Kidney epithelial cell (primary cell): ENCODE data around the gene CITED4. TPM values are rescaled to one million over a fixed set of nuclear protein-coding genes. Genes with fewer than 3 reads are reported as not detected.

Experiments
- DNase-seq: peaks from one replicate; pipeline ENCODE4 v3.0.0-alpha.2; 2010; ENCODE audit warnings: low read depth
- H3K27me3 ChIP-seq: 2 replicates; pipeline ENCODE4 v1.6.0; 2011; ENCODE audit warnings: low read length; ENCODE audit not compliant: control insufficient read depth, insufficient read depth
- H3K36me3 ChIP-seq: 2 replicates; pipeline ENCODE4 v1.5.1; 2011; ENCODE audit warnings: low read length; ENCODE audit not compliant: control insufficient read depth, insufficient read depth
- H3K4me3 ChIP-seq: 2 replicates; pipeline ENCODE4 v1.5.1; 2011; ENCODE audit warnings: low read depth, mild to moderate bottlenecking, control low read depth, low read length
- total RNA-seq: library from RNA; depleted of rRNA; stranded (reverse); fragments of >200 nt; gene quantifications from 2 replicates; pipeline ENCODE4 v1.2.3, GENCODE V29; 2015
- TF ChIP-seq, protein P1 (sequence below): IDR thresholded peaks from 2 replicates; pipeline ENCODE4 v1.5.1; 2011; ENCODE audit warnings: mild to moderate bottlenecking, moderate library complexity, low read length, control low read depth, inconsistent platforms; ENCODE audit not compliant: insufficient read depth, poor library complexity, severe bottlenecking

CITED4 gene
- total RNA-seq, 1 donor from 2014 or later, result 31.0 TPM

- no peak for DNase-seq
- no peak overlapping the region for H3K4me3 ChIP-seq
- no peaks in the 10 kb centered on the region for H3K27me3 ChIP-seq
- no peaks in the 10 kb centered on the region for H3K36me3 ChIP-seq
- TF ChIP-seq, protein P1, sequence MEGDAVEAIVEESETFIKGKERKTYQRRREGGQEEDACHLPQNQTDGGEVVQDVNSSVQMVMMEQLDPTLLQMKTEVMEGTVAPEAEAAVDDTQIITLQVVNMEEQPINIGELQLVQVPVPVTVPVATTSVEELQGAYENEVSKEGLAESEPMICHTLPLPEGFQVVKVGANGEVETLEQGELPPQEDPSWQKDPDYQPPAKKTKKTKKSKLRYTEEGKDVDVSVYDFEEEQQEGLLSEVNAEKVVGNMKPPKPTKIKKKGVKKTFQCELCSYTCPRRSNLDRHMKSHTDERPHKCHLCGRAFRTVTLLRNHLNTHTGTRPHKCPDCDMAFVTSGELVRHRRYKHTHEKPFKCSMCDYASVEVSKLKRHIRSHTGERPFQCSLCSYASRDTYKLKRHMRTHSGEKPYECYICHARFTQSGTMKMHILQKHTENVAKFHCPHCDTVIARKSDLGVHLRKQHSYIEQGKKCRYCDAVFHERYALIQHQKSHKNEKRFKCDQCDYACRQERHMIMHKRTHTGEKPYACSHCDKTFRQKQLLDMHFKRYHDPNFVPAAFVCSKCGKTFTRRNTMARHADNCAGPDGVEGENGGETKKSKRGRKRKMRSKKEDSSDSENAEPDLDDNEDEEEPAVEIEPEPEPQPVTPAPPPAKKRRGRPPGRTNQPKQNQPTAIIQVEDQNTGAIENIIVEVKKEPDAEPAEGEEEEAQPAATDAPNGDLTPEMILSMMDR, result peak; percentile 88
These were observed 12.2 kb downstream of the CITED4 start for GRCh38 chr1:40849801-40850592.

DNA sequence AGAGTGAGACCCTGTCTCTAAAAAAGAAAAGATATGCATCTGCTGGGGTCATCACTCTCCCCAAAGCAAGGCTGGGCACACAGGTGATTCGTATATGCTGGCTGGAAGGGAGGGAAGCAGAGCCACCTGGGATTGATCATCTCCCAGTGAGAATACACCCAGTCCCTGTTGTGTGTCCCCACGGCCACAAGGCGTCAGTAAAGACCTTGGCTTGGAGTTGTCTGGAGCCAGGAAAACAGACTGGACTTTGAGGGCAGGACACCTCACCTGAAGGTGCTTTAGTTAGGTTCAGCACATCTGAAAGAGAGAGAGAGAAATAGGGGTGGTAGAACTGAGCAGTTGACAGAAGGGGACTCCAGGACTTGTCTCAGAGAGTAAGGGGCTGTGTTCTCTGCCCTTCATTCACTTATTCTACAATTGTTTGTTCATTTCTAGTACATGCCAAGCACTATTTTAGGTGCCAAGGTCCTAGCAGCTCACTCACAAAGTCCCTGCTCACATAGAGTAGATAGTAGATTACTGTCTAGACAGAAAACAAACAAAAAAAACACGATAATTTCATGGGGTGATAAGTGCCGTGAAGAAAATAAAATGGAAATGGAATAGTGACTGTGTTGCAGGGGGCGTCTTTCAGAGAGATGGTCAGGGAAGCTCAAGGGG is 13.5 kb downstream of the CITED4 start:
- H3K36me3 ChIP-seq, result no peaks in the 10 kb centered on the region
- no peaks in the 10 kb centered on the region for H3K27me3 ChIP-seq
- no peak overlapping the region for H3K4me3 ChIP-seq
- TF ChIP-seq, protein P1, result peak; percentile 94
- DNase-seq, result no peak

- Histone ChIP-seq H3K27me3 (no peaks in the 10 kb centered on the region), H3K4me3 (no peak overlapping the region), H3K36me3 (no peaks in the 10 kb centered on the region)
- TF ChIP-seq, protein P1, result no peak
- no peak for DNase-seq
These were observed 15.0 kb downstream of the CITED4 start for GRCh38 chr1:40847023-40847745.

GRCh38 chr1:40845895-40846294 is 16.3 kb downstream of the CITED4 start:
- H3K27me3 ChIP-seq, result no peaks in the 10 kb centered on the region
- no peak for DNase-seq
- TF ChIP-seq, protein P1, result no peak
- H3K36me3 ChIP-seq, result no peaks in the 10 kb centered on the region
- H3K4me3 ChIP-seq, result no peak overlapping the region

DNA sequence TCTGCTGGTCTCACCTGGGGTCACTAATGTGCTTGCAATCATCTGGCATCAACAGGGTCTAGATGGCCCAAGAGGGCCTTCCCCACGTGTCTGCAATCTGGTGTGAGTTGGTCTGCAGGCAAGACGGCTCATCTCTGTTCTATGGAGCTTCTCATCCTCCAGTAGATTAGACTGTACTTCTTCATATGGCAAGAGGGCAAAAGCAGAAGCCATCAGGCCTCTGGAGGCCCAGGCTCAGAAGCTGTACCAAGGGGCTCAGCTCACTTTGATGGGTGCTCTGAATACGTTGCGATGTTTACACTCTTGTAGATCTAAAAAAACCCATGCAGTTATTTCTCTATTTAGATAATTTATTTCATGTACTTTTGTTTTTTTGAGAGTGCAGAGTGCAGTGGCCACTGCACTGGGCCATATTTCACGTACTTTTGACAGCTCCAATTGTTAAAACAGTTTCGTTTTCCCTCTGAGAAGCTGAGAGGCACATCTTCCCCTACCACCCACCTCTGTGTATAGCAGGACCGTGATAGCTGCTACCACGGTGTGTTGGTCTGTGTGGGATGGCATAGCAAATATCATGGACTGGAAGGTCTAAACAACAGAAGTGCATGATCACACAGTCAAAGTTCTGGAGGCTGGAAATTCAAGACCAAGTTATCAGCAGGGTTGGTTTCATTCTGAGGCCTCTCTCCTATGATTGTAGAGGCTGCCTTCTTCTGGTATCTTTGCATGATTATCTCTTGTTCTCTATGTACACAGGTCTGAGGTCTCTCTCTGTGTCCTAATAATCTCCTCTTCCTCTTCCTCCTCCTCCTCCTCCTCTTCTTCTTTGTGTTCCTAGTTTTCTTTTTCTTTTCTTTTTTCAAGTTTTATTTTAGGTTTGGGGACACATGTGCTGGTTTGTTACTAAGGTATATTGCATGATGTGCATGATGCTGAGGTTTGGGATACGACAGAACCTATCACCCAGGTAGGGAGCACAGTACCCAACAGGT is 17.0 kb downstream of the CITED4 start:
- Histone ChIP-seq H3K36me3 (no peaks in the 10 kb centered on the region), H3K4me3 (no peak overlapping the region), H3K27me3 (no peaks in the 10 kb centered on the region)
- TF ChIP-seq, protein P1, result no peak
- DNase-seq, result no peak
